Osteocyte (in vitro differentiated cells): ENCODE results near the gene MMP28. TPM values are rescaled to one million over a fixed set of nuclear protein-coding genes. Genes with fewer than 3 reads are reported as not detected.

Experiments
- DNase-seq: peaks from one replicate; pipeline ENCODE4 v3.0.0; 2021; ENCODE audit warnings: mixed read lengths; ENCODE audit not compliant: unreplicated experiment; ENCODE audit errors: extremely low spot score
- H3K27ac Mint-ChIP-seq: one replicate; pipeline ENCODE4 v1.8.0; 2021; ENCODE audit warnings: mild to moderate bottlenecking, mixed read lengths; ENCODE audit not compliant: unreplicated experiment
- H3K27me3 Mint-ChIP-seq: one replicate; pipeline ENCODE4 v1.8.0; 2021; ENCODE audit warnings: mixed read lengths; ENCODE audit not compliant: unreplicated experiment
- H3K36me3 Mint-ChIP-seq: one replicate; pipeline ENCODE4 v1.8.0; 2021; ENCODE audit warnings: mixed read lengths; ENCODE audit not compliant: unreplicated experiment
- H3K4me1 Mint-ChIP-seq: one replicate; pipeline ENCODE4 v1.8.0; 2021; ENCODE audit warnings: mixed read lengths; ENCODE audit not compliant: unreplicated experiment
- H3K4me3 Mint-ChIP-seq: one replicate; pipeline ENCODE4 v1.8.0; 2021; ENCODE audit warnings: mild to moderate bottlenecking, moderate library complexity, mixed read lengths; ENCODE audit not compliant: unreplicated experiment
- H3K9me3 Mint-ChIP-seq: one replicate; pipeline ENCODE4 v1.8.0; 2021; ENCODE audit warnings: mixed read lengths; ENCODE audit not compliant: unreplicated experiment
- CTCF ChIP-seq: fragments of 200-600 bp; sonication (generic); IDR thresholded peaks from 2 replicates; pipeline ENCODE4 v1.5.0; 2021; ENCODE audit warnings: antibody characterized with exemption, mild to moderate bottlenecking, moderate library complexity
- total RNA-seq: library from RNA; stranded (reverse); gene quantifications from 2 replicates; pipeline ENCODE4 v1.2.1, GENCODE V29; 2021

MMP28 gene
- total RNA-seq, 1 donor from 2014 or later: 0.75 TPM

GRCh38 chr17:35774499-35774898 is 20.9 kb downstream of the MMP28 start:
- Mint-ChIP-seq H3K27me3 (peaks cover 5% of the 10 kb centered on the region), H3K4me3 (no peak overlapping the region), H3K27ac (peak overlapping the region; percentile 88), H3K9me3 (no peaks in the 10 kb centered on the region), H3K36me3 (no peaks in the 10 kb centered on the region), H3K4me1 (peaks cover 40% of the 10 kb centered on the region)
- no peak for TF ChIP-seq CTCF
- DNase-seq: no peak

DNA sequence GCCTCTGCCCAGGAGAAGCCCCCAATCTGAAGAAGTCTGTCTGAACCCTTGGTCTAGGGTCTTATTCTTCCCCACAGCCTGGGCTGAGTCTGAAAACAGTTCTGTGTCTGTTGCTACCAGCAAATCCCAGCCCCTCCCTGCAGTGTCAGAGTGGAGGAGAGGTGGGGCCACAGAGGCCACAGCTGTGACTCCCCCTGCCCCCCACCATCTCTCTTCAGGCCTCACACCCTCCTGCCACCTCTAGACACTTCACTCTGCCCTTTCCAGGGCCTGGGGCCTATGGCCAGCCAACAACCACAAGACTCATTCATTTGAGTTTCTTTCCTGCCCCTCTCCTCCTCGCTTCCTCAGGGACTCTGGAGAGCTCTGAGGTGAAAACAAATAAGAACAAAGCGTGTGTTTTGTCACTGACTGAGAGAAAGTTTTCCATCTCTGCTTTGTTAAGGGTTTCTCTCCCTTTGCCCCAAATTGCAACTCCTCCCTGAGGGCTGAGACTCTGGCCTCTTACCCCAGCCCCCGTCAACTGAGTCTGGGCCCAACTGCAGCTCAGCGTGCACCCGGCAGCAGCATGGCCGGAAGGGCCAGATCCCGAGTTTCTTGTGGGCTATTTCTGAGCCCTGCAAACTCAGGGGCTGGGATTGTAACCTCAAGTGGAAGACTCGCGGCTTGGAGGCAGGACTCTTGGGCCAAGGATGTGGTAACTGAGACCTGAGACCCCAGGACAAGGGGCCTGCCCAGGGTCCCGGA is 21.6 kb downstream of the MMP28 start:
- Mint-ChIP-seq H3K36me3 (no peaks in the 10 kb centered on the region), H3K27me3 (peaks cover 5% of the 10 kb centered on the region), H3K4me1 (peaks cover 39% of the 10 kb centered on the region), H3K27ac (peak overlapping the region; percentile 88), H3K4me3 (peak overlapping the region; percentile 1), H3K9me3 (no peaks in the 10 kb centered on the region)
- TF ChIP-seq CTCF: no peak
- DNase-seq: no peak

DNA sequence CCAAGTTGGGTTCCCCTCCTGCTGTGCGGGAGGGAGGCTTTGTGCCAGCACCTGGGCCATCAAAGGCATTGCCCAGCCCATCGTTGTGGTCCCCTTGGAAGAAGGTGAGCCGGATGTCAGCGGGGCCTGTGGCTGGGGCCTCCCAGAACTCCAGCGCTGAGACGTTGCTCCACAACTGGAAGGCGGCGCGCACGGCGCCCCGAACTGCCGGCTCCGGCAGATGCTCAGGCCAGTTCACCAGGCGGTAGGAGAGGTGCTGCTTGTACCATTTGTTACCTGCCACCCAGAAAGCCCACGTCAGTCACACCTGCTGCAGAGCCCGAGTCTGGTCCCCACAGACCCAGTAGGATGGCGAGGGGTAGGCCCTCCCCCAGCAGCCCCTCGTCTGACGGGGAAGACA is 22.3 kb downstream of the MMP28 start:
- H3K36me3 Mint-ChIP-seq: no peaks in the 10 kb centered on the region

GRCh38 chr17:35769895-35770486 is 25.4 kb downstream of the MMP28 start:
- Mint-ChIP-seq H3K27ac (no peak overlapping the region), H3K36me3 (no peaks in the 10 kb centered on the region), H3K4me1 (peaks cover 30% of the 10 kb centered on the region), H3K4me3 (no peak overlapping the region), H3K9me3 (no peaks in the 10 kb centered on the region), H3K27me3 (peaks cover 5% of the 10 kb centered on the region)
- peak; percentile 36 for TF ChIP-seq CTCF
- no peak for DNase-seq

More for the DNA sequence above, 22.3 kb downstream of the MMP28 start:
- no peak for DNase-seq
- H3K27ac Mint-ChIP-seq: no peak overlapping the region
- TF ChIP-seq CTCF: no peak
- H3K4me1 Mint-ChIP-seq: peaks cover 33% of the 10 kb centered on the region
- peaks cover 5% of the 10 kb centered on the region for H3K27me3 Mint-ChIP-seq
- no peaks in the 10 kb centered on the region for H3K9me3 Mint-ChIP-seq
- H3K4me3 Mint-ChIP-seq: no peak overlapping the region

GRCh38 chr17:35768797-35769196 is 26.6 kb downstream of the MMP28 start:
- H3K27ac Mint-ChIP-seq: no peak overlapping the region
- DNase-seq: no peak
- TF ChIP-seq CTCF: no peak

More at GRCh38 chr17:35768797-35769196, 26.6 kb downstream of the MMP28 start:
- Mint-ChIP-seq H3K36me3 (no peaks in the 10 kb centered on the region), H3K9me3 (no peaks in the 10 kb centered on the region), H3K27me3 (peaks cover 5% of the 10 kb centered on the region), H3K4me3 (no peak overlapping the region), H3K4me1 (peaks cover 26% of the 10 kb centered on the region)
